ENCODE data around the gene EBF3.

Gene EBF3

DNA sequence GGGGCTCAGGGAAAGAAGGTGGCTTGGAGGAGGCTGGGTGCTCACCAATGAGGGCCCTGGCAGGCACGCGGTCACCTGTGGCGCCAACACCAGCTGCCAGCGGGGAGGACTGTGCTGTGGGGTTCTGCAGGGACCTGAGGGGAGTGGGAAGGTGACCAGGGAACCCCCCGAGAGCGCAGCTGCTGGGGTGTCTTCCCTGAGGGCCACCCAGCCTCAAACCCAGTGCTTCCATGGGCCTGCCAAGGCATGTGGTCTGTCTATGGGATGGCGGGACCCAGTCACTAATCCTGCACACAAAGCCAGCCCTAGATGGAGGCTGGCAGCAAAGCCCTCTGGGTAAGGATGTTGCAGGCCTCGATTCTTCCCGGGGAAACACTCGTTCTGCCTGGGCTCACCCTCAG lies 117.1 kb downstream of the EBF3 start:
- TF ChIP-seq, protein P1, sequence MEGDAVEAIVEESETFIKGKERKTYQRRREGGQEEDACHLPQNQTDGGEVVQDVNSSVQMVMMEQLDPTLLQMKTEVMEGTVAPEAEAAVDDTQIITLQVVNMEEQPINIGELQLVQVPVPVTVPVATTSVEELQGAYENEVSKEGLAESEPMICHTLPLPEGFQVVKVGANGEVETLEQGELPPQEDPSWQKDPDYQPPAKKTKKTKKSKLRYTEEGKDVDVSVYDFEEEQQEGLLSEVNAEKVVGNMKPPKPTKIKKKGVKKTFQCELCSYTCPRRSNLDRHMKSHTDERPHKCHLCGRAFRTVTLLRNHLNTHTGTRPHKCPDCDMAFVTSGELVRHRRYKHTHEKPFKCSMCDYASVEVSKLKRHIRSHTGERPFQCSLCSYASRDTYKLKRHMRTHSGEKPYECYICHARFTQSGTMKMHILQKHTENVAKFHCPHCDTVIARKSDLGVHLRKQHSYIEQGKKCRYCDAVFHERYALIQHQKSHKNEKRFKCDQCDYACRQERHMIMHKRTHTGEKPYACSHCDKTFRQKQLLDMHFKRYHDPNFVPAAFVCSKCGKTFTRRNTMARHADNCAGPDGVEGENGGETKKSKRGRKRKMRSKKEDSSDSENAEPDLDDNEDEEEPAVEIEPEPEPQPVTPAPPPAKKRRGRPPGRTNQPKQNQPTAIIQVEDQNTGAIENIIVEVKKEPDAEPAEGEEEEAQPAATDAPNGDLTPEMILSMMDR (IDR thresholded peaks at IDR 0.05; ENCODE audit: low read depth, low read length): no peak
- DNase-seq (ENCODE audit: low read depth, low spot score): no peak
- H3K4me3 ChIP-seq (ENCODE audit: low read depth, low read length): no peak overlapping the region
- in situ Hi-C loops (cut with HindIII; ENCODE audit: low sequenced_read_pairs): no loop called here

DNA sequence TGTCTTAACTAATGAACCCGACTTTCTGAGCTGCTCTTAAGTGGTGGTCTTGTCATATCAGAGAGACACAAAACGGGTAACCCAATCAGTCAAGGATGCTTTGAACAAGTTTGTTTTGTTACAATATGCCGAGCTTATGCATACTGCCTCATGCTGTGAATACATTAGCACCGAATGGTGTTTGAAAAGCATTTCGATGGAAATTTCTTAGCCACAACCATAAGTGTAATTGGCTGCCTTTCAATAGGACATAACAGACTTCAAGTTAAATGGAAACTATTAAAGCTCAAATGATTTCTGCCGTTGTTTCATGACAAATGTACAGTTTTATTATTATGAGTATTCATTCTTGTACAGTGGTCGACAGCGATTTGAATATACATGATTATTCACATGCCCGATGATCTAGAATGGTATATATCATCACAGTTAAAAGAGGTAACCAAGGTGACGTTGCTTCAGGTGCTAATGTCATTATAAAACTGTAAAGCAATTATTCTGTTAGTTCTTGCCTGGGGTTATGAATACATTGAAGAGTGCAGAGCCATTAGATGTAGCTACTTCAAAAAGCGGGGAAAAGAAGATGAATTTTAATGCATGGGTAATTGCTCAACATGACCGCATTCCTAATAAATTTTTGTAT lies 118.8 kb downstream of the EBF3 start:
- no peak for DNase-seq (ENCODE audit: low read depth, low spot score)
- in situ Hi-C loops (cut with HindIII; ENCODE audit: low sequenced_read_pairs): no loop called here
- H3K4me3 ChIP-seq (ENCODE audit: low read depth, low read length): no peak overlapping the region
- TF ChIP-seq, protein P1 (IDR thresholded peaks at IDR 0.05; ENCODE audit: low read depth, low read length): no peak

DNA sequence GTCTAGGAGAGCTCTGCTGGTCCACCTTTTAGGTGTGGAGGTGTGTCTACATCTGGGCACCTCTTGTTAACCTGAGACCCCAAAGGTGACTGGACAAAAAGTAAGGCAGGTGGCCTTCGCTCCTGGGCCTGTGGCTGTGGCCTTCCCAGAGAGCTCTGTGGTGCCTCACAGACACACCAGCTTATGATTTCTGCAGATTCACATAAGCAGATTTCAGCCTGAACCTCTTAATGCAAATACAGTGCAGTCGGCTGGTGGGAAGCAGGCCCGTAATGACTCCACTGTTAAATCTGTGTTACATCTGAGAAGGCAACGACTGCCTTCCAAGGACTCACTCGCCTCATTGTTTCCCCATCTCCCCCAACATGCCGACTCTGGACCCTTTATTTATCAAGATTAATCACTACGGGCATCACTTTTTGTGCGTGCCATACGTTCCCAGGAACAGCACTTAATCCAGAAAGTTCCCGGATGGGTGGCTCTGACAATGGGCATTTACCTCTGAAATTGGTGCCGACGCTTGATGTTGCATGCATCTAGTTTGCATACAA lies 119.8 kb downstream of the EBF3 start:
- TF ChIP-seq, protein P1 (IDR thresholded peaks at IDR 0.05; ENCODE audit: low read depth, low read length): no peak
- in situ Hi-C loops (cut with HindIII; ENCODE audit: low sequenced_read_pairs): no loop called here
- H3K4me3 ChIP-seq (ENCODE audit: low read depth, low read length): no peak overlapping the region
- DNase-seq (ENCODE audit: low read depth, low spot score): no peak

DNA sequence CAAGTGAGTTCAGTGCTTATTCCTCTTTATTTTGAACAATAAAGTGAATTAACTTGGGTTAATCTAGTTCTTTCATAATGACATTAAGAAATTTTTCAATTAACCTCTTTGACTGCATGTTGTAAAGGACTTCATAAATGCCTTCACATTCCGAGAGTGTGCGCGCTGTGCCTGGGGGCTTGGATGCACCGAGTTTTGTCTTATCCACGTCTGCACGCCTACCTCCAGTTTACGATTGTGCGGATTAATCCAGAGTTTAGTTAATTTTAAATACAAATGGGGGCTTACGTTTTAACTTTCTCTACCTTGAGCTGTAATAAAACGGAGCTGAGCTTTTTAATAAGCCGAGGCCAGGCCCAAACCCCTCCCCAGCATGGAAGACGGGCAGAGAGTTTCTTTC lies 120.4 kb downstream of the EBF3 start:
- no peak for DNase-seq (ENCODE audit: low read depth, low spot score)
- no peak overlapping the region for H3K4me3 ChIP-seq (ENCODE audit: low read depth, low read length)
- TF ChIP-seq, protein P1 (IDR thresholded peaks at IDR 0.05; ENCODE audit: low read depth, low read length): no peak
- in situ Hi-C loops (cut with HindIII; ENCODE audit: low sequenced_read_pairs): no loop called here

DNA sequence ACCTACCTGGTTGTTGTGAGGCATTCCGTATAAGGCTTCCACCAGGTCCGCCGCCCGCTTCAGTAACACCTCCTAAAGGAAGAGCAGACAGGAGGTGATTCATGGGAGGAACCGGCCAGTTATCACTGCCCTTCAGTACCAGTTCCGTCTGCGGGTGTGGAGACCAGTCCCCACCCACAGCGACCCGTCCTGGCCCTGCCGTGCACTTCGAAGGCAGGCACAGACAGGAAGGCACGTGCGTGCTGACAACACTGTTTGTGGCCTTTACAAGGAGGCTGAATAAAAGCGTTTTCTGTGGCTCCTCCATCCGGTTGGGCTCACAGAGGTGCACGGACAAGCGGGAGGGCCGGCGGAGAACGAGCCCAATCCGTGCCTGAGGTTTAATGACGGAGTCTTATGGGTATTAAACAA lies 120.9 kb downstream of the EBF3 start:
- no peak for DNase-seq (ENCODE audit: low read depth, low spot score)
- no peak overlapping the region for H3K4me3 ChIP-seq (ENCODE audit: low read depth, low read length)
- TF ChIP-seq, protein P1 (IDR thresholded peaks at IDR 0.05; ENCODE audit: low read depth, low read length): no peak
- in situ Hi-C loops (cut with HindIII; ENCODE audit: low sequenced_read_pairs): no loop called here

DNA sequence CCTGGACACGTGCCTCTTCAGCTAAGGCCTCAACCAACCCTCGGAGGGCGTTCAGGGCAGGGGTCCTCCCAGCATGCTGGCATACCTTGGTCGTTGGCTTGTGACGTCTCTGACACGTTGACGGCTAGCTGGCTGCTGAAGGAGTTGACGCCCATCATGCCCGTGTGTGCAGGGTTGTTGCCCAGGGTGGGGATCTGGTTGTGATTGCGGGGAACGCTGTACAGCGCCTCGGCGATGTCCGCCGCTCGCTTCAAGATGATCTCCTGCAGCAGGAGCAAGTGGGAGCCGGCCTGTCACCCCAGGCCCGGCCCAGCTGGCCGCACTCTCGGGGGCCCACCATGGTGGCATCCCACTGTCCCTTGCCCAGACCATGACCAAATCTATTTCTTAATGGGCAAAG lies 122.0 kb downstream of the EBF3 start:
- DNase-seq (ENCODE audit: low read depth, low spot score): no peak
- no peak overlapping the region for H3K4me3 ChIP-seq (ENCODE audit: low read depth, low read length)
- in situ Hi-C loops (cut with HindIII; ENCODE audit: low sequenced_read_pairs): no loop called here
- TF ChIP-seq, protein P1 (IDR thresholded peaks at IDR 0.05; ENCODE audit: low read depth, low read length): no peak

Data from astrocyte of the spinal cord (primary cell).